CD4-positive, alpha-beta memory T cell (primary cell): ENCODE measurements around the gene SND1. TPM values are rescaled to one million over a fixed set of nuclear protein-coding genes. Genes with fewer than 3 reads are reported as not detected.

ENCODE experiments used
- CTCF ChIA-PET: fragments of 350-600 bp; sonication (Branson Sonifier 250); formaldehyde crosslinking; loops from one replicate; lab custom pipeline; 2021; ENCODE audit warnings: inconsistent platforms; ENCODE audit not compliant: partially characterized antibody; lab: Charles Lee
- POLR2A ChIA-PET: fragments of 350-600 bp; sonication (Branson Sonifier 250); formaldehyde crosslinking; loops from one replicate; lab custom pipeline; 2021; ENCODE audit not compliant: partially characterized antibody; lab: Charles Lee
- DNase-seq, 5 donors: peaks; one replicate each; pipeline versions ENCODE4 v3.0.0 to v3.0.0-alpha.2; 2020 to 2022; ENCODE audit warnings: mixed read lengths in 1 of 5
- H3K27ac ChIP-seq: one replicate; pipeline ENCODE4 v1.7.0; 2013; ENCODE audit warnings: low read depth, low read length
- H3K27me3 ChIP-seq: 2 replicates; pipeline ENCODE4 v1.7.0; 2013; ENCODE audit warnings: mild to moderate bottlenecking, low read length, moderate library complexity; ENCODE audit not compliant: insufficient read depth
- H3K36me3 ChIP-seq: 2 replicates; pipeline ENCODE4 v1.7.0; 2013; ENCODE audit warnings: mild to moderate bottlenecking, low read length, moderate library complexity; ENCODE audit not compliant: insufficient read depth
- H3K4me1 ChIP-seq: 2 replicates; pipeline ENCODE4 v1.7.0; 2013; ENCODE audit warnings: mild to moderate bottlenecking, low read length, moderate library complexity; ENCODE audit not compliant: insufficient read depth
- H3K4me3 ChIP-seq, 2 donors: one replicate each; pipeline ENCODE4 v1.7.0; 2013; ENCODE audit warnings: low read length in 2 of 2, mild to moderate bottlenecking in 1 of 2
- H3K9me3 ChIP-seq, 2 donors: one replicate each; pipeline ENCODE4 v1.7.0; 2013; ENCODE audit warnings: low read length in 2 of 2, control low read depth in 1 of 2; ENCODE audit not compliant: control insufficient read depth in 1 of 2
- H3K27ac Mint-ChIP-seq, 7 donors: one replicate each; pipeline ENCODE4 v1.8.0; 2020 to 2021; ENCODE audit warnings: mixed read lengths in 7 of 7, mild to moderate bottlenecking in 6 of 7, inconsistent platforms in 3 of 7, moderate library complexity in 3 of 7
- H3K27me3 Mint-ChIP-seq, 2 donors: one replicate each; pipeline ENCODE4 v1.8.0; 2020 to 2021; ENCODE audit warnings: mixed read lengths in 2 of 2
- H3K36me3 Mint-ChIP-seq, 2 donors: one replicate each; pipeline ENCODE4 v1.8.0; 2020 to 2021; ENCODE audit warnings: mixed read lengths in 2 of 2, inconsistent platforms in 1 of 2, mild to moderate bottlenecking in 1 of 2
- H3K4me1 Mint-ChIP-seq, 4 donors: one replicate each; pipeline ENCODE4 v1.8.0; 2020 to 2021; ENCODE audit warnings: mixed read lengths in 4 of 4, mild to moderate bottlenecking in 1 of 4
- H3K4me3 Mint-ChIP-seq, 8 donors: one replicate each; pipeline ENCODE4 v1.8.0; 2020 to 2021; ENCODE audit warnings: mixed read lengths in 8 of 8, mild to moderate bottlenecking in 7 of 8, moderate library complexity in 6 of 8, inconsistent platforms in 3 of 8
- H3K9me3 Mint-ChIP-seq, 8 donors: one replicate each; pipeline ENCODE4 v1.8.0; 2020 to 2021; ENCODE audit warnings: mixed read lengths in 8 of 8, mild to moderate bottlenecking in 5 of 8, inconsistent platforms in 3 of 8, moderate library complexity in 1 of 8
- intact Hi-C: fragments of 100-400 bp; cut with micrococcal nuclease; formaldehyde crosslinking; loops from one replicate; pipeline ENCODE4 v1.15.1; 2023
- polyA plus RNA-seq, 2 donors: library from polyadenylated mRNA; unstranded; fragments of 300-500 nt; fragmentation: Illumina TruSeq; gene quantifications; one replicate each; pipeline ENCODE4 v1.2.3, GENCODE V29; 2021
- total RNA-seq, 2 experiments: library from RNA; stranded (reverse); gene quantifications; one replicate each; pipeline ENCODE4 v1.2.3, GENCODE V29; 2021

The SND1 gene
- total and polyA plus RNA-seq, 4 experiments from 2014 or later: 119 to 223 (median 171) TPM

DNA sequence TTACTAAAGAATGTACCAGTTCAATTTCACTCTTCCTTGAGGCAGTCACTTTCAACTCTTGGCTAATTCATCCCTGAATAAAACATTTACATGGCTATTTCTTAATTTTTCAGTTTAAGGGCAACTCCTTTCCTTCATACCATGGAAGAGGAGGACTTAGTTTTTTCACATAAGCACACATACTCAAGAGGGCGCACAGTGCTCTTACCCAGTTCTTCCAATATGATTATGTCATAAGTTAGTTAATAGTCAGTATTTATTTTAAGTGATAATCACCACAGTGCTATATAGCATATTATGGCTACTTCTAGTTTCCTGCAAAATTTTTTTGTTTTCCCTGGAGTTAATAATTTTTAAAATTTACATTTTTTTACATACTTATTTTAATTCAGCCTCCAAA is 58.6 kb downstream of the SND1 start:
- H3K36me3 Mint-ChIP-seq: peaks cover 73 to 79% of the 10 kb centered on the region in 2 donors
- ChIA-PET CTCF (interaction anchor here (1.0 to 12.3 kb wide), 4 partner anchors 19 to 611 kb away, joined by 3 to 267 read pairs (median 10); no protein-coding TSS in a partner anchor), POLR2A (interaction anchor here (0.9 kb wide), 1 partner anchor 125 kb away, joined by 3 read pairs; no protein-coding TSS in a partner anchor)
- H3K4me1 ChIP-seq: no peaks in the 10 kb centered on the region
- no peak overlapping the region for H3K27ac Mint-ChIP-seq
- H3K27me3 ChIP-seq: no peaks in the 10 kb centered on the region
- intact Hi-C loops: no loop called here
- H3K4me1 Mint-ChIP-seq: peaks cover 8 to 12% (median 10%) of the 10 kb centered on the region in 4 donors
- H3K27ac ChIP-seq: no peak overlapping the region
- no peak overlapping the region for H3K4me3 ChIP-seq
- H3K4me3 Mint-ChIP-seq: no peak overlapping the region
- no peaks in the 10 kb centered on the region for H3K27me3 Mint-ChIP-seq
- no peaks in the 10 kb centered on the region for H3K9me3 ChIP-seq
- peaks cover 0 to 12% (median 6%) of the 10 kb centered on the region in 8 donors for H3K9me3 Mint-ChIP-seq
- peaks cover 43% of the 10 kb centered on the region for H3K36me3 ChIP-seq
- no peak for DNase-seq

DNA sequence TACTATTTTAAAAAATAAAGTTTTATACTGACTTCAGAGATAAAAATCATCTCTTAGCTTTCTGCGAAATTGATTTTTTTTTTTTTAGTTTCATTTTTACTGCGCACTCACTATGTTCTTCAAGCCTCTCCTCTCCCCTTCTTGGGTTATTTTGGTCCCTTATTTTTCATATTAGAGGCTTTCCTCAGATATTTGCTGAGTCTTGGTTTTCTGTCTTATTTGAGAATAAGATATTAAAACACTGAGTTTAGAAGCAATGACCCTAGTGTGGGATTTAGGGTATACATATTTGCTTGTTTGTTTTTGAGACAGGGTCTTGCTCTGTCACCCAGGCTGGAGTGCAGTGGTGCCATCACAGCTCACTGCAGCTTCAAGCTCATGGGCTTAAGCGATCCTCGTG is 59.9 kb downstream of the SND1 start:
- intact Hi-C loops: no loop called here
- H3K36me3 ChIP-seq: peaks cover 36% of the 10 kb centered on the region
- H3K27ac ChIP-seq: no peak overlapping the region
- Mint-ChIP-seq H3K4me1 (peaks cover 9 to 18% (median 13%) of the 10 kb centered on the region in 4 donors), H3K9me3 (peaks cover 0 to 12% (median 6%) of the 10 kb centered on the region in 8 donors), H3K4me3 (no peak overlapping the region), H3K27me3 (no peaks in the 10 kb centered on the region), H3K36me3 (peaks cover 72 to 79% of the 10 kb centered on the region in 2 donors), H3K27ac (no peak overlapping the region)
- DNase-seq: no peak
- H3K4me1 ChIP-seq: no peaks in the 10 kb centered on the region
- no peaks in the 10 kb centered on the region for H3K9me3 ChIP-seq
- no peak overlapping the region for H3K4me3 ChIP-seq
- POLR2A ChIA-PET: no interaction called here
- H3K27me3 ChIP-seq: no peaks in the 10 kb centered on the region
- CTCF ChIA-PET: interaction anchor here (1.3 to 12.3 kb wide), 2 partner anchors 18 to 497 kb away, joined by 3 to 267 read pairs; no protein-coding TSS in a partner anchor

- no peaks in the 10 kb centered on the region for H3K27me3 Mint-ChIP-seq
- ChIA-PET CTCF (interaction anchor here (12.3 kb wide), 1 partner anchor 496 kb away, joined by 267 read pairs; no protein-coding TSS in a partner anchor), POLR2A (no interaction called here)
- no peak overlapping the region for H3K27ac Mint-ChIP-seq
- Histone ChIP-seq H3K4me3 (no peak overlapping the region), H3K27ac (no peak overlapping the region), H3K4me1 (no peaks in the 10 kb centered on the region), H3K27me3 (no peaks in the 10 kb centered on the region), H3K36me3 (peaks cover 25% of the 10 kb centered on the region), H3K9me3 (no peaks in the 10 kb centered on the region)
- H3K4me1 Mint-ChIP-seq: peaks cover 12 to 22% (median 14%) of the 10 kb centered on the region in 4 donors
- no peak for DNase-seq
- no peak overlapping the region for H3K4me3 Mint-ChIP-seq
- peaks cover 72 to 77% of the 10 kb centered on the region in 2 donors for H3K36me3 Mint-ChIP-seq
- peaks cover 0 to 12% (median 6%) of the 10 kb centered on the region in 8 donors for H3K9me3 Mint-ChIP-seq
- intact Hi-C loops: no loop called here
Measured at GRCh38 chr7:127713006-127713405, 61.0 kb downstream of the SND1 start.

DNA sequence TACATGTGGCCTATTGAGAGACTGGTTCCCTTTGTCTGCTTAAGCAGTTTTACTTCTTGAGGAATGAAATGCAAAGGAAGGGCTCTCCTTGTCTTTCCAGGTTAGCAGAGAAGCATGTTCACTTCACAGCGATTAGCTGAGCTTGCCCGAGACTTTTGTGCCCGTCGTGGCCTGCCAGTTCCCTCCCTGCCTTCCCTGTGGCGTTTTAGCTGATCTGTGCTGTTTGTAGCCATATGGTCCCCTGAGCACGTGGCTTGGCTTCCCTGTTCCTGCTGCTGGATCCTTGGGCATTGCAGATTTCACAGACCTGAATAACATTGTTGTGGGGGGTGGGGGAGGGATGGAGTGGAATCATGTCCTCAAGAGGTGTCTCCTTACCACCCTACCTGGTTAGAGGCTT is 61.8 kb downstream of the SND1 start:
- Mint-ChIP-seq H3K27ac (no peak overlapping the region), H3K9me3 (peaks cover 0 to 12% (median 6%) of the 10 kb centered on the region in 8 donors), H3K4me1 (peaks cover 9 to 22% (median 13%) of the 10 kb centered on the region in 4 donors), H3K36me3 (peaks cover 72 to 79% of the 10 kb centered on the region in 2 donors), H3K4me3 (no peak overlapping the region), H3K27me3 (no peaks in the 10 kb centered on the region)
- H3K36me3 ChIP-seq: peaks cover 18% of the 10 kb centered on the region
- CTCF ChIA-PET: interaction anchor here (12.3 kb wide), 1 partner anchor 495 kb away, joined by 267 read pairs; no protein-coding TSS in a partner anchor
- H3K27me3 ChIP-seq: no peaks in the 10 kb centered on the region
- POLR2A ChIA-PET: no interaction called here
- no peaks in the 10 kb centered on the region for H3K9me3 ChIP-seq
- intact Hi-C loops: no loop called here
- no peak overlapping the region for H3K27ac ChIP-seq
- no peak overlapping the region for H3K4me3 ChIP-seq
- no peak for DNase-seq
- H3K4me1 ChIP-seq: no peaks in the 10 kb centered on the region

DNA sequence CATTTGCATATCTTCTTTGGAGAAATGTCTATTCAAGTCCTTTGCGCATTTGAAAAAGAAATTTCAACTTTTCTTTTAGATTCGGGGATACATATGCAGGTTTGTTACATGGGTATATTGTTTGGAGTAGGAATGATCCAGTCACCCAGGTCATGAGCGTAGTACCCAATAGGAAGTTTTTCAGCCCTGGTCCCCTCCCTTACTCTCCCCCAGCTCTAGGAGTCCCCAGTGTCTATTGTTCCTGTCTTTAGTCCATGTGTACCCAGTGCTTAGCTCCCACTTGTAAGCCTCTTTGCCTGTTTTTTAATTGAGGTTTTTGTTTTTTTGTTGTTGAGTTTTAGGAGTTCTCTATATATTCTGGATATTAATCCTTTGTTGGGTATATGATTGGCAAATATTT is 63.3 kb downstream of the SND1 start:
- ChIA-PET CTCF (no interaction called here), POLR2A (no interaction called here)
- H3K36me3 ChIP-seq: peaks cover 10% of the 10 kb centered on the region
- no peak overlapping the region for H3K27ac Mint-ChIP-seq
- H3K4me3 ChIP-seq: no peak overlapping the region
- no peaks in the 10 kb centered on the region for H3K4me1 ChIP-seq
- intact Hi-C loops: no loop called here
- H3K27me3 ChIP-seq: no peaks in the 10 kb centered on the region
- DNase-seq: no peak
- peaks cover 70 to 78% of the 10 kb centered on the region in 2 donors for H3K36me3 Mint-ChIP-seq
- H3K27me3 Mint-ChIP-seq: no peaks in the 10 kb centered on the region
- H3K9me3 ChIP-seq: no peaks in the 10 kb centered on the region
- peaks cover 11 to 22% (median 14%) of the 10 kb centered on the region in 4 donors for H3K4me1 Mint-ChIP-seq
- peaks cover 0 to 12% (median 6%) of the 10 kb centered on the region in 8 donors for H3K9me3 Mint-ChIP-seq
- H3K27ac ChIP-seq: no peak overlapping the region
- no peak overlapping the region for H3K4me3 Mint-ChIP-seq

- H3K36me3 ChIP-seq: peaks cover 15% of the 10 kb centered on the region
- POLR2A ChIA-PET: no interaction called here
- peaks cover 0 to 11% (median 4%) of the 10 kb centered on the region in 8 donors for H3K9me3 Mint-ChIP-seq
Measured at GRCh38 chr7:127715901-127716300, 63.9 kb downstream of the SND1 start.

DNA sequence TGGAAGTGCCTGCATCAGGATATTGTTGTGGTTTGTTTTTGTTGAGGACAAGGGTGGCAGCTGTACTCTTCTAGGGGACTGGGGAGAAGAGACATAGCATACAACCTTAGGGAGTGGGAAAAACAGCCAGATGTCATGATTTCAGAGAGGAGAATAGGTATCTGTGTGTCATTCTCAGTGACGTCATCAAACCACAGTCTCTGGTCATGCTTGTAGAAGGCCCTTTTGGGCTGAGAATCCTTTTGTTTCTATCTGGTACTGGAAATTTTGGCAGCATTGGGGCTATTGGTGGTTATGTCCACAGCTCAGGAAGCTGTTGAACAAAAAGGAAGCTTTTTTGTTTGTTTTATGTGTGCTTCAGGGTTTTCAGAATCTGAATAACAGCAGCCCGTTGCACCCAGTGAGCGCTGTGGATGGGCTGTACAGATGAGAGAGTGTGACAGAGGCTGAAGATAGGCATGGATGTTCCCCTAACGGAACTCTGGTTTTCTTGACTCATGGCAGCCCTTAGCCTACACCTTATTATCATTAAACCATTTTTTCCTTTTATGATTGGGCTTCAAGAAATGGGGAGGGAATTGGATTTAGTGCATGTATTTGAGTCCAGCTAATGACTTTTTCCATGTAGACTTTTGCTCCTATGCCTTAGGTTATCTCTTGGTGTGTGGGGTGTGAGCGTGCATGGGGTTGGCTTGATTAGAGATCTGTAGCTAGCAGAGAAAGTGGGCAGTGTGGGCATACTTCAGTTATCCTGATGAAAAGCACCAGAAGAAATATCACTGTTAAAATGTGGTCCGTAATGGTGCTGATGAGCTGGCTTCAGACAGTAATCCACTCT is 65.7 kb downstream of the SND1 start:
- Mint-ChIP-seq H3K27me3 (no peaks in the 10 kb centered on the region), H3K27ac (peak overlapping the region in 4 of 7 donors; percentile 1 to 32 (median 18)), H3K9me3 (peaks cover 0 to 2% (median 0%) of the 10 kb centered on the region in 8 donors), H3K4me1 (peaks cover 10 to 22% (median 14%) of the 10 kb centered on the region in 4 donors), H3K4me3 (peak overlapping the region in 1 of 8 donors; percentile 7), H3K36me3 (peaks cover 77 to 81% of the 10 kb centered on the region in 2 donors)
- H3K36me3 ChIP-seq: peaks cover 28% of the 10 kb centered on the region
- CTCF ChIA-PET: interaction anchor here (2.2 to 2.3 kb wide), 2 partner anchors 9 to 492 kb away, joined by 10 to 19 read pairs; no protein-coding TSS in a partner anchor
- no peak overlapping the region for H3K4me3 ChIP-seq
- no peaks in the 10 kb centered on the region for H3K9me3 ChIP-seq
- DNase-seq: no peak
- H3K27me3 ChIP-seq: no peaks in the 10 kb centered on the region
- intact Hi-C loops: no loop called here
- POLR2A ChIA-PET: interaction anchor here (1.2 kb wide), 1 partner anchor 11 kb away, joined by 3 read pairs; no protein-coding TSS in a partner anchor
- no peak overlapping the region for H3K27ac ChIP-seq
- no peaks in the 10 kb centered on the region for H3K4me1 ChIP-seq

More at GRCh38 chr7:127715901-127716300, 63.9 kb downstream of the SND1 start:
- DNase-seq: no peak
- Mint-ChIP-seq H3K27ac (peak overlapping the region in 1 of 7 donors; percentile 30), H3K27me3 (no peaks in the 10 kb centered on the region), H3K4me3 (no peak overlapping the region), H3K4me1 (peaks cover 11 to 22% (median 14%) of the 10 kb centered on the region in 4 donors), H3K36me3 (peaks cover 73 to 78% of the 10 kb centered on the region in 2 donors)
- Histone ChIP-seq H3K9me3 (no peaks in the 10 kb centered on the region), H3K4me3 (no peak overlapping the region), H3K4me1 (no peaks in the 10 kb centered on the region), H3K27me3 (no peaks in the 10 kb centered on the region), H3K27ac (no peak overlapping the region)
- intact Hi-C loops: no loop called here
- CTCF ChIA-PET: interaction anchor here (0.8 kb wide), 1 partner anchor 493 kb away, joined by 3 read pairs; no protein-coding TSS in a partner anchor
